ENCODE data around the gene RHOXF2B.
"Not testable (repeated sequence)": the region's sequence is repeated elsewhere in the genome, so short reads cannot be mapped to it uniquely, and the experiment has no call there.

The RHOXF2B gene

DNA sequence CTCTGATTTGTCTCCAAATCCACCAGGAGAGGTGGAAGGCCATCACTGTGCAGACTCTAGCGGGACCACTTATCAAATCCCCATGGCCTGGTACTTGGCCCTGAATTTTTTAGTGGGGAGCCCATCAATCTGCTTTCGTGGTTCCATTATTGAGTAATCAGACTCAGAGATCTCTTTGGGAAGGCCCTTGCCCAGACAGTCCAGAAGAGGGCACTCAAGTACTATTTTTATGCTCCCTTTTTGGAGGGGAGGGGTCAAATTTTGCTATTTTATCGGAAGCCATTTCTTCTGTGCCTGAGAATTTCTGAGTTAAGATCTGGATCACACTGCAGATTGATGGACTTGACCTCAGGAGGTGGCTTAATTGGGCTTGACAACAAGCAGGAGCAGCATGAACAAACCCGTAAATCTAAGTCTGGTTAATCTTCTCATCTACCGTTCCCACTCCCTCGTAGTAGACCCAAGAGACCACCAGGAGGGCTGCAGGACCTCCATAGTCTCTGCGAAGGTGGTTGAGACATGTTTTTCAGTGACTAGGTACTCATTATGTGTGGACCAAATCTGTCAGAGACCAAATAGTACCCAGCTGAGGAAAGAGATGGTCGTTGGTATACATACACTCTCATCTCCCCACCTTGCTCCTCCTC, 38.3 kb downstream of the RHOXF2B start:
- not testable (repeated sequence) for H3K9me3 Mint-ChIP-seq; H3K27ac Mint-ChIP-seq; DNase-seq (ENCODE audit: low spot score in 2 of 2); H3K4me3 Mint-ChIP-seq; ATAC-seq; H3K36me3 Mint-ChIP-seq; H3K4me1 Mint-ChIP-seq

DNA sequence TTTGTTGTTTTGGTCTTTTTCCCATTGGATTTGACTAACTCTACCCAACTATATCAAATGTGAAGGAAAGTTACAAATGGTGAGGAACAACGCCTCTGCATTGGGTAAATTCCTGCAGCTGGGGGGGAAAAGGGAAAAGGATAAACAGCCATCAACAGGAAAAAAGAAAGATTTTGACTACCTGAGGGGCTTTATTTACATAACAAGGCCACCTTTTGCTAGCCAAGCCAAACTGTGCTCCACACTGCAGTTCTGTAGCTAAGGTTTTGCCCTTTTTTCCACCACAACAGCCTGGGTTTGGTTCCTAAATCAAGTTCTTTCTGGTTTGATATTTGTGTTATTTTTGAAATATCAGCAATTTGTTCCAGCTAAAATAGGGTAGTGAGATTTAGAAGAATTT, 40.8 kb downstream of the RHOXF2B start:
- H3K27ac Mint-ChIP-seq = no peak overlapping the region
- no peaks in the 10 kb centered on the region for H3K4me1 Mint-ChIP-seq
- ATAC-seq = no peak
- H3K9me3 Mint-ChIP-seq = no peaks in the 10 kb centered on the region
- no peaks in the 10 kb centered on the region for H3K36me3 Mint-ChIP-seq
- no peak overlapping the region for H3K4me3 Mint-ChIP-seq
- DNase-seq (ENCODE audit: low spot score in 2 of 2) = no peak

DNA sequence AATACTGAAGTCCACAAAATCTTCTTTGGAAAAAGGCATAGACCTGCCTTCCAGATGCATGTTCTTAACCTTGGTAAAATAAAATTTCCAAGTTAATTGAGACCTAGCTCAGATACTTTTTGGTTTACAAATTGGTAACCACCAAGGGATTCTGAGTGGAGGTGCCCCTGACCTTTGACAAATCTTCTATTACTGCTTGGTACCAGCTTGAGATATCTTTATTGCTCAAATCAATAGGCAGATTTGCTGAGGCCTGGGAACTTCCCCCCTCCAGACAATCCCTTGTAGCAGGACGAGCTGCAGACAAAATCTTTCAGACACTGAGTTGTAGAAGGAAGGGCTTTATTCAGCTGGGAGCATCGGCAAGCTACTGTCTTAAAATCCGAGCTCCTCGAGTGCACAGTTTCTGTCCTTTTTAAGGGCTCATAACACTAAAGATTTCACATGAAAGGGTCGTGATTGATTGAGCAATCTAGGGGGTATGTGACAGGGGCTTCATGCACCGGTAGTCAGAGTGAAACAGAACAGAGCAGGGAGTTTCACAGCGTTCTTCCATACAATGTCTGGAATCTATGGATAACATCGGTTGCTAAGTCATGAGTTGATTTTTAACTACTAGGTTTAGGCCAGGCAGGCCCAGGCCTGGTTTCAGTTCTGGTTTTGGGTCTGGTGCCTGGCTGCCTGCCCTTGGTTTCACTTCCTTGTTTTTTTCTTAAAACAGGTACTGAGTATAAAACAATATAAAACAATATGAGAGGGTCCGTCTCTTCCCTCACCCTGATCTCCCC, 41.8 kb downstream of the RHOXF2B start:
- H3K4me3 Mint-ChIP-seq; H3K36me3 Mint-ChIP-seq; H3K4me1 Mint-ChIP-seq; H3K27ac Mint-ChIP-seq; DNase-seq (ENCODE audit: low spot score in 2 of 2); ATAC-seq; H3K9me3 Mint-ChIP-seq: not testable (repeated sequence)

DNA sequence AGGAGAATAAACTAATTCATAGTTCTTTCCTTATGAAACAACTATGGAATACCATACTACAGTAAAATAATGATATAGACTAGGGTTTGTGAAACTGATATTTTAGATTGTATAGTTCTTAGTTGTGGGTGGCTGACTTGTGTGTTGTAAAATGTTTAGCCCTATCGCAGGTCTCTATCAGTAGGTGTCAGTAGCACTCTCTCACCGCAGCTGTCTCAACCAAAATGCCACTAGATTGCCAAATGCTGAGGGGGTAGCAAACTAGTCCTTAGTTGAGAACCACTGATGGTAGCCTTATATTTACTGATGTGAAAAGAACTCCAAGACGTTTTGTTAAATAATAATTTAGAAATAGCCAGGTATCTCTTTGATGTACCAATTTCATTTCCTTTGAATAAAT, 48.1 kb downstream of the RHOXF2B start:
- Mint-ChIP-seq H3K36me3 (no peaks in the 10 kb centered on the region), H3K27ac (no peak overlapping the region), H3K9me3 (no peaks in the 10 kb centered on the region), H3K4me1 (no peaks in the 10 kb centered on the region), H3K4me3 (no peak overlapping the region)
- DNase-seq (ENCODE audit: low spot score in 2 of 2) = no peak
- ATAC-seq = no peak

DNA sequence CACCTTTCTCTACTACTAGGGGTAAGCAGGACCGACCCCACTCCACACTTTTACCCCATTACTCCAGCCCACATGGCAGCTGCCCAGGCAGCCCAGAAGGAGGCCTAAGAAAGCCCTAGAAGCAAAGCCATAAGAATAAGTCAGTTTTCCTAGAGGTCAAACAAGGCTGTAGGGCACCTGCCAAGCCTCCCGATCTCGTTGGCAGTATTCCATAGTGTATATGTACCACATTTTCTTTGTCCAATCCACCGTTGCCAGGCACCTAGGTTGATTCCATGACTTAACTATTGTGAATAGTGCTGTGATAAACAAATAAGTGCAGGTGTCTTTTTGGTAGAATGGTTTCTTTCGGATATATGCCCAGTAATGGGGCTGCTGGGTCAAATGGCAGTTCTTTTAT, 54.2 kb downstream of the RHOXF2B start:
- DNase-seq (ENCODE audit: low spot score in 2 of 2) (no peak), ATAC-seq (no peak)
- H3K27ac Mint-ChIP-seq = no peak overlapping the region
- H3K36me3 Mint-ChIP-seq = no peaks in the 10 kb centered on the region
- no peaks in the 10 kb centered on the region for H3K9me3 Mint-ChIP-seq
- H3K4me3 Mint-ChIP-seq = no peak overlapping the region
- no peaks in the 10 kb centered on the region for H3K4me1 Mint-ChIP-seq

DNA sequence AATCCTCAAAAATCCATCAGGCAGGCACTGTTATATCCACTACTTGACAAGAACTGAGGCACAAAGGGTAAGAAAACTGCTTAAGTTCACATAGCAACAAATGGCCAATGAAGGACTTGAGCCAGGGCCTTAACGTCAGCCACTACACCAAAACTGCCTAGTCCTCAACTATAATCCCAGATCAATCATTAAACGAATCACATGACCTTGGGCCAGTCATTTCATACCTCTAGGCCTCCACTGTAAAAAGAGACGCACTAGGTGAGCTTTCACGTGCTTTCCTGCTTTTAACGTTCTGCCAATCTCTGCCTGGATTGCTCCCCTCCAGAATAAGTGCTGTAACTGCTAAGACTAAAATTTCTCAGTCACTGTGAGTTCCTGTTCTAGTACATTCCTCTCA, 54.7 kb downstream of the RHOXF2B start:
- Mint-ChIP-seq H3K4me3 (no peak overlapping the region), H3K36me3 (no peaks in the 10 kb centered on the region), H3K27ac (no peak overlapping the region), H3K4me1 (no peaks in the 10 kb centered on the region), H3K9me3 (no peaks in the 10 kb centered on the region)
- ATAC-seq (no peak), DNase-seq (ENCODE audit: low spot score in 2 of 2) (no peak)
